Measurements from ENCODE around the gene GOLGA1. TPM values are rescaled to one million over a fixed set of nuclear protein-coding genes. Genes with fewer than 3 reads are reported as not detected.

The GOLGA1 gene
- total and polyA plus RNA-seq, 2 of the 13 experiments (the other 11 are each of a cell fraction or from before 2014, with no cell fraction given): 12.7 to 15.9 TPM

DNA sequence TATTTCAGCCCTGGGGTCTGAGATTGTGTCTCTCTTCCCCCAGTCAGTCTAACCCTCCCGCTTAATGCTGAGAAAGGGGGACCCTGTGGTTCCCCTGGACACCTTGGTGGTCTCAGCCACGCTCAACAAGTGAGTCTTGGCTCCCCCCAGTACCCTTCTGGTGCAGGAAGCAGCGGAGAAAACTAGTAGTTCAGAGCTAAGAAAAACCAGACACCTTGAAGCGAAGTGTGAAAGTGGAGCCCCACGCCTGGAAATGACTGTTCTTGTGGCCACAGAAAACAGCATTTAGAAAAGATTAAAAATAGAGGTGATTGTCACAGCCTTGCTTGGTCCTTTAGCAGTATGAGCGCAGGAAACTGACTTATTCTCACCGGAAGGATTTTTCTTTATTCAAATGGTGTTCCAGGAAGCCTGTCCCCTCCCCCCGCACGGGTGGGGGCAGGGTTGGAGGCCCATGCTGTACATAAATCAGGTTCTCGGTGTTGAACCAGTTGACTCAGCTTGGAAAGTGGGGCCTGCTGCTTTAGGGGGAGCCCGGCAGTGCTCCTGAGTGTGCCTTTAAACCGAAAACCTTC lies 70.8 kb downstream of the GOLGA1 start (continued):
- no peak for TF ChIP-seq HINFP (CRISPR knock-in tag; IDR thresholded peaks at IDR 0.05; ENCODE audit: low read depth)
- no peak for TF ChIP-seq RORA (CRISPR knock-in tag; IDR thresholded peaks at IDR 0.05)
- TF ChIP-seq, protein P1, sequence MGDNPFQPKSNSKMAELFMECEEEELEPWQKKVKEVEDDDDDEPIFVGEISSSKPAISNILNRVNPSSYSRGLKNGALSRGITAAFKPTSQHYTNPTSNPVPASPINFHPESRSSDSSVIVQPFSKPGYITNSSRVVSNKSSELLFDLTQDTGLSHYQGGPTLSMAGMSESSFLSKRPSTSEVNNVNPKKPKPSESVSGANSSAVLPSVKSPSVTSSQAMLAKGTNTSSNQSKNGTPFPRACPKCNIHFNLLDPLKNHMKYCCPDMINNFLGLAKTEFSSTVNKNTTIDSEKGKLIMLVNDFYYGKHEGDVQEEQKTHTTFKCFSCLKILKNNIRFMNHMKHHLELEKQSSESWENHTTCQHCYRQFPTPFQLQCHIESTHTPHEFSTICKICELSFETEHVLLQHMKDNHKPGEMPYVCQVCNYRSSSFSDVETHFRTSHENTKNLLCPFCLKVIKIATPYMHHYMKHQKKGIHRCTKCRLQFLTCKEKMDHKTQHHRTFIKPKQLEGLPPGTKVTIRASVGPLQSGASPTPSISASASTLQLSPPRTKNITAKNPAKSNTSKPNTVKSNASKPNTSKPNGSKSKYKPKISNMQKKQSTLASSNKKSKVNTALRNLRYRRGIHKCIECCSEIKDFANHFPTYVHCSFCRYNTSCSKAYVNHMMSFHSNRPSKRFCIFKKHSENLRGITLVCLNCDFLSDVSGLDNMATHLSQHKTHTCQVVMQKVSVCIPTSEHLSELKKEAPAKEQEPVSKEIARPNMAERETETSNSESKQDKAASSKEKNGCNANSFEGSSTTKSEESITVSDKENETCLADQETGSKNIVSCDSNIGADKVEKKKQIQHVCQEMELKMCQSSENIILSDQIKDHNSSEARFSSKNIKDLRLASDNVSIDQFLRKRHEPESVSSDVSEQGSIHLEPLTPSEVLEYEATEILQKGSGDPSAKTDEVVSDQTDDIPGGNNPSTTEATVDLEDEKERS (CRISPR knock-in tag; IDR thresholded peaks at IDR 0.05): 0 out of 2 replicates have a peak, but pooled peaks have one; percentile 51
- no peak for TF ChIP-seq ZNF616 (CRISPR knock-in tag; IDR thresholded peaks at IDR 0.05; ENCODE audit: low read depth)
- TF ChIP-seq KLF6 (CRISPR knock-in tag; IDR thresholded peaks at IDR 0.05): no peak
- no peak for TF ChIP-seq FOXC1 (CRISPR knock-in tag; IDR thresholded peaks at IDR 0.05; ENCODE audit: borderline replicate concordance)
- TF ChIP-seq BCLAF1 (IDR thresholded peaks at IDR 0.05): no peak
- TF ChIP-seq ELF1 (CRISPR knock-in tag; IDR thresholded peaks at IDR 0.05): peak; percentile 63
- peak; percentile 22; the same call in 1 of the 3 replicates for TF ChIP-seq MXI1 (IDR thresholded peaks at IDR 0.05; ENCODE audit: borderline replicate concordance, low read depth, low read length)
- TF ChIP-seq DNMT1 (CRISPR knock-in tag; IDR thresholded peaks at IDR 0.05): no peak
- no peak for TF ChIP-seq ATF1 (CRISPR knock-in tag; IDR thresholded peaks at IDR 0.05)
- no peak for TF ChIP-seq ZNF75D (CRISPR knock-in tag; IDR thresholded peaks at IDR 0.05; ENCODE audit: borderline replicate concordance)
- TF ChIP-seq ZNF747 (CRISPR knock-in tag; IDR thresholded peaks at IDR 0.05; ENCODE audit: borderline replicate concordance): no peak
- no peak for TF ChIP-seq ZFY (CRISPR knock-in tag; IDR thresholded peaks at IDR 0.05)
- 0 out of 2 replicates have a peak, but pooled peaks have one; percentile 4 for TF ChIP-seq CENPT (CRISPR knock-in tag; IDR thresholded peaks at IDR 0.05; ENCODE audit: low read depth)
- no peak for TF ChIP-seq ZNF570 (CRISPR knock-in tag; IDR thresholded peaks at IDR 0.05; ENCODE audit: borderline replicate concordance)
- TF ChIP-seq CREM (IDR thresholded peaks at IDR 0.05): no peak
- no peak for TF ChIP-seq CREM (CRISPR knock-in tag; IDR thresholded peaks at IDR 0.05)
- TF ChIP-seq ZFYVE20 (CRISPR knock-in tag; IDR thresholded peaks at IDR 0.05; ENCODE audit: borderline replicate concordance, low read depth): no peak
- TF ChIP-seq ZNF749 (CRISPR knock-in tag; IDR thresholded peaks at IDR 0.05; ENCODE audit: borderline replicate concordance): no peak
- peak; percentile 33; the same call in 1 of the 2 replicates for TF ChIP-seq BCL6 (CRISPR knock-in tag; IDR thresholded peaks at IDR 0.05)

Measured in HepG2 (cell line).